Activated CD4-positive, alpha-beta T cell treated with anti-CD3 and anti-CD28 coated beads, Interleukin-2, Interleukin-6, amounts not matched to agents 100 ng/mL and 50 ng/mL, durations not matched to agents 16 hours and 8 hours (primary cell): Measurements from ENCODE around the gene HNRNPC.
"Not testable (repeated sequence)": the region's sequence is repeated elsewhere in the genome, so short reads cannot be mapped to it uniquely, and the experiment has no call there.

Experiments used
- DNase-seq: peaks from one replicate; pipeline ENCODE4 v3.0.0-alpha.2; 2020

Gene HNRNPC

GRCh38 chr14:21241218-21241819 is 27.9 kb downstream of the HNRNPC start:
- DNase-seq: no peak

- no peak for DNase-seq
These were observed 28.8 kb downstream of the HNRNPC start for GRCh38 chr14:21240417-21240816.

GRCh38 chr14:21238823-21239518 is 30.3 kb downstream of the HNRNPC start:
- DNase-seq: no peak

- DNase-seq: no peak
These were observed 32.1 kb downstream of the HNRNPC start for GRCh38 chr14:21236948-21237797.

- no peak for DNase-seq
These were observed 35.1 kb downstream of the HNRNPC start for GRCh38 chr14:21234112-21234511.

GRCh38 chr14:21233457-21234076 is 35.7 kb downstream of the HNRNPC start:
- peak; percentile 23 for DNase-seq

- peak; percentile 26 for DNase-seq
These were observed 38.1 kb downstream of the HNRNPC start for GRCh38 chr14:21231020-21231652.

DNA sequence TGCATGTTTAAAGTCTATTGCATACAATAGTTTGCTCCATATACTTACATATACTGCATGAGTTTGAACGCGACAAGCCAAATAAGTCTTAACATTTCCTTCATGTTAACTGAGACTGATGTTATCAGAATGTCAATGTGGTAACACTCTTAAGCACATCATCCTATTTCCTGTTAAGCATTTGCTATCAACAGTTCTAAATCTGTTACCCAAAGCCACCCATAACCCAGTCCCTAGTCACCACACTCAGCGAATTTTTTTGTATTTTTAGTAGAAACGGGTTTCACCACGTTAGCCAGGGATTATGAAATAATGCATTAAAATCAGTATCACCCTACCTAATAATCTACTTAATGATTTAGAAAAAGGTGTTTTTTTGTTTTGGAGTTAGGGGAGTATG is 39.4 kb downstream of the HNRNPC start:
- DNase-seq: peak; percentile 50

DNA sequence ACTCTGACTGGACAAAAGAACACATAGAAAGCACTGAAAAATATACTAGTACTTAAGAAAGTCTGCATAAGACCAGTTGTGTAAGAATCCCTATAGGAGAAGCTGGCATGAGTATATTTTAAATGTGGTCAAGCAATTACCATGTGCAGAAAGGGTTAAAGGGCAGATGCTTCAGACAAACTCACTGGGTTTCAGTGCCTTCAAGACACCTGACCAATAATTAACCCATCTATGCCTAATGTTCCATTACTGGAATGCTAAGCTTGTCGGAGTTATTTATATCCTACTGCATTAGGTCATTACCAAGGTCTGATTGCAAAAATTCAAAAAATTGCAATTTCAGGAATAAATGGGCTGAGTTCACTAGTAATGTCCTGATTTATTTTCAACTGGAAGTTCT is 41.3 kb downstream of the HNRNPC start:
- no peak for DNase-seq

DNA sequence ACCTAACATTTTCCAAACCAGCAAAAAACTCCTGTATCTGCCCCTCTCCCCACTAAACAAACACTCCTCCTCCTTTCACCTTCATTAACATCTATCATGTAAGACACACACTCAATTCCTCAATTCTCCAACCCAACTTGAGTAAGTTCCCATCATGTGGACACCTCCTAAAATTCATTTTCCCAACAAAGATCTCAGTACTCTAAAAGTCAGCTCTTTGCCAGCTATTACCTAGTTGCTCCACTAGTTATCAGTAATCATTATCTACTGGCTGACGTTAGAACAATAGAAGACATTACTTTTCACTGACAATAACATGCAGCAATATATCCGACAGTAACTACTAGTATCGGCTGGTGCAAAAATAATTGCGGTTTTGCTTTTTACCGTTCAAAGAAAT is 42.1 kb downstream of the HNRNPC start:
- DNase-seq: no peak

DNA sequence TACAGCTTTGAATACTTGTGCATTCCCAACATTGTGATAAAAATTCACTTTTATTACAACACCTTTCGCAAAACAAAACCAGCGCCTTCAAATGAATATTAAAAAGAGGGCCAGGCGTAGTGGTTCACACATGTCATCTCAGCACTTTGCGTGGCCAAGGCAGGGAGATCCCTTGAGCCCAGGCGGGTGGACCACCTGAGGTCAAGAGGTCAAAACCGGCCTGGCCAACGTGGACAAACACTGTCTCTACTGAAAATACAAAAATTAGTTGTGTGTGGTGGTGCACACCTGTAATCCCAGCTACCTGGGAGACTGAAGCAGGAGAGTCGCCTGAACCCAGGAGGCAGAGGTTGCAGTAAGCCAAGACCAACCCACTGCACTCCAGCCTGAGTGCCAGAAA is 42.8 kb downstream of the HNRNPC start:
- no peak for DNase-seq

GRCh38 chr14:21225164-21225563 is 44.1 kb downstream of the HNRNPC start:
- not testable (repeated sequence) for DNase-seq

DNA sequence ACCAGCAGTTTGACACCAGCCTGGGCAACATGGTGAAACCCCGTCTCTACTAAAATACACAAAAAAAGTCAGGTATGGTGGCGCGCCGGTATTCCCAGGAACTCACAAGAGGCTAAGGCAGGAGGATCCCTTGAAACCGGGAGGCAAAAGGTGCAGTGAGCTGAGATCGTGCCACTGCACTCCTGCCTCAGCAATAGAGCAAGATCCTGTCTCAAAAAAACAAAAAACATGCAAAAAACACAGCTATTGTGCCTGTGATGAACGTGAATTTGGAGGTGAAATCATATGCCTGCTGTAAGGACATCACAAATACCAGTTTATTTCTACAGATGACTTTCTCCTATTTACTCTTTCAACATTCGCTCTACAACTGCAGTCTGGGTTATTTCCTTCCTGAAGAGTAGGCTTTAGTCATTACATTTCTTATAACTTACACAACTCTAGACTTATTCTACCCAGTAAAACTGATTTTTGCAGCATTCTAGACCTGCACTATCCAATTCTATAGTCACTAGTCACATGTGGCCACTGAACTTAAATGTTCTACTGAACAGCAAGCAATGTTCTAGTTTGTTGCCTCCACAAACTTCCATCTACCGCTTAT is 48.3 kb downstream of the HNRNPC start:
- DNase-seq: peak; percentile 32

DNA sequence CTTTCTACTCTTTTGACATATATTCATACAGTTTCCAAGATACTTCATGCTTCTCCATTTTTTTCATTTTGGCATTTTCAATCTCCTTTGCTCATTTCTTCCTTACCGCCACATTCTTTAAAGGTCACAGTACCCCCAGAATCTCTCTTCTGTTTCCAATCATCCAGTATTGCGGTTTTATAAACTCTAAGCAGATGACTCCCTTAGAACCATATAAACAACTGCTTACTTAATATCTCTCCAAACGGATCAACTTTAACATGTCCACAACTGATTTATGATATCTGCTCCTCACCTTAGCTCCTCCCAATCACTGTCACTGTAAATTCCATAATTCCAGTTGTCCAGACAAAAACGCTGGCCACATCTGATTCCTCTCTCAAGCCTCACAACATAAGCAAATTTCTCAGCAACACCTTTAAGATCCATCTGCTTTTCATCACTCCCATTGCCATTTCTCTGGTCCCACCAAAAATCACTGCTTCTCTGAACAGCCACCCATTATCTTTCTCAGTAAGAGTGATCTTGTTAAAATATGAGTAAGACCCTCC is 49.6 kb downstream of the HNRNPC start:
- no peak for DNase-seq

DNA sequence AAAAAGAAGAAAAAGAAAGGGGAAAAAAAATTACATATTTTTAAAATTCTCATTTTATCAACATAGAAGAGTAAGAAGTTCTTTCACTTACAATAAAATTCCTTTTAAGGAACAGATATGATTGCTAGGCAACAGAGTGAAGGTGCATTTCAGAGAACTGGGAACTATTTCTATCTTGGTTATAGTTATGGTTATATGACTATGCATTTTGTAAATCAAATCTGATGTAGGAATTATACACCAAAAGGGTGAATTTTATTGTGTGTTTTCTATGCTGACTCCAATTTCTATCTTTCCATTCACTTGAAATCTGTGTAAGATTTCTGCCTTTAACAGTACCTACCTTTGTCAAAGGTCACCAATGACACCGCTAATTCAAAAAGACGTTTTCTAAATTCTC is 50.1 kb downstream of the HNRNPC start:
- no peak for DNase-seq

DNA sequence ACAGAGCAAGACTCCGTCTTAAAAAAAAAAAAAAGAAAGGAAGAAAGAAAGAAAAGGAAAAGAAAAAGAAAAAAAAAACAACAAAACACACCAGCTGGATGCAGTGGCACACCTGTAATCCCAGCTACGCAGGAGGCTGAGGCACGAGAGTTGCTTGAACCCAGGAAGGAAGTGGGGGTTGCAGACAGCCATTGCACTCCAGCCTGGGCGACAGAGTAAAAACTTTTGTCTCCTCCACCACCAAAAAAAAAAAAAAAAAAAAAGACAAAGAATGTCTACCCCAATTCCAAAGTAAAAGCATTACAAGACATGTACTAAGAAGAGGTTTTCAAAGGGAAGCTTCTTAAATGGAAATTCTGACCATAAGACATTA is 53.4 kb downstream of the HNRNPC start:
- no peak for DNase-seq

- DNase-seq: peak; percentile 29
These were observed 53.9 kb downstream of the HNRNPC start for GRCh38 chr14:21215130-21215878.

- no peak for DNase-seq
These were observed 55.6 kb downstream of the HNRNPC start for GRCh38 chr14:21213652-21214051.

- DNase-seq: not testable (repeated sequence)
These were observed 56.4 kb downstream of the HNRNPC start for GRCh38 chr14:21212824-21213223.

GRCh38 chr14:21211509-21211908 is 57.7 kb downstream of the HNRNPC start:
- DNase-seq: no peak

DNA sequence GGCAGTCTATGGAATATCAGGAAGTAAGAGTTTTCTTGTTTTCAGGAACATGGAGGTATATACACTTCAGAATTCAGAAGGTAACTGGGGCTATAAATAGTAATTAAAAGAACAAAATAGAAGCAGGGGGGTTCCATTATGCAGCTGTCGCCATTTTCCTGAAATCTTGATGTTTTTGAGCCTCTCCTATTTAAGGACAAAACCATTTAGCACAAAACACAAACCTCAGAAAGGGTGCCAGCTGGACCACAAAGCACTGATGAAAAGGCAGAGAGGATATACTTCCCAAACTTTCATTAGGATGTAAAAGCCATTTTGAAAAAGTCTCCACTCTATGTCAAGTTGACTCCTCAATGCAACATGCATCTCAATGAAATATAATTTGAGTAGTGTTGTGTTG is 59.2 kb downstream of the HNRNPC start:
- no peak for DNase-seq

DNA sequence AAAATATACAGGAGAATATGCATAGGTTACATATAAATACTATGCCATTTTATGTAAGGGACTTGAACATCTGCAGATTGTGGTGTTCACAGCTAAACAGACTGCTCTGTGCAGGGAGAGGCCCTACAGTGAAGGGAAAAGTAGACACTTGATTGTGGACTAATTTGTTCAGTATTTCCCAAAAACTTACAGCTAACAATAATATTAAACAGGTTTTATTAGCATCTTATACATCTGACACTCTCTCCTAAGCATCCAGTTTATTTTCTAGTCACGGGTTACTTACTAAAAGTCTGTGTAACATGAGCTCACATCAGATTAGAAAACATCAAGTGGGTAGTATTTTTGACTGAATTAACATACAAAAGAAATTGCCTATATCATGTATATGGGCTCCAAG is 60.1 kb downstream of the HNRNPC start:
- no peak for DNase-seq
